KOPT-K1 (cell line): Measurements from ENCODE around the gene PPM1M.

Source experiments
- H3K27ac ChIP-seq: fragments of 200-600 bp; sonication (generic); 2 replicates; pipeline ENCODE4 v1.5.1; 2016; ENCODE audit warnings: antibody characterized with exemption, mild to moderate bottlenecking, low read depth, low read length; ENCODE audit not compliant: poor library complexity, severe bottlenecking
- H3K36me3 ChIP-seq: fragments of 200-600 bp; sonication (generic); 2 replicates; pipeline ENCODE4 v1.5.1; 2017; ENCODE audit warnings: antibody characterized with exemption, mild to moderate bottlenecking, low read length, moderate library complexity; ENCODE audit not compliant: insufficient read depth
- H3K9me3 ChIP-seq: fragments of 200-600 bp; sonication (generic); 2 replicates; pipeline ENCODE4 v1.5.1; 2017; ENCODE audit warnings: antibody characterized with exemption, low read length, mild to moderate bottlenecking; ENCODE audit not compliant: insufficient read depth, poor library complexity, severe bottlenecking

The PPM1M gene

GRCh38 chr3:52210037-52210436, 35.5 kb upstream of the PPM1M start:
- Histone ChIP-seq H3K27ac (no peak overlapping the region), H3K9me3 (no peaks in the 10 kb centered on the region), H3K36me3 (peaks cover 98% of the 10 kb centered on the region)

DNA sequence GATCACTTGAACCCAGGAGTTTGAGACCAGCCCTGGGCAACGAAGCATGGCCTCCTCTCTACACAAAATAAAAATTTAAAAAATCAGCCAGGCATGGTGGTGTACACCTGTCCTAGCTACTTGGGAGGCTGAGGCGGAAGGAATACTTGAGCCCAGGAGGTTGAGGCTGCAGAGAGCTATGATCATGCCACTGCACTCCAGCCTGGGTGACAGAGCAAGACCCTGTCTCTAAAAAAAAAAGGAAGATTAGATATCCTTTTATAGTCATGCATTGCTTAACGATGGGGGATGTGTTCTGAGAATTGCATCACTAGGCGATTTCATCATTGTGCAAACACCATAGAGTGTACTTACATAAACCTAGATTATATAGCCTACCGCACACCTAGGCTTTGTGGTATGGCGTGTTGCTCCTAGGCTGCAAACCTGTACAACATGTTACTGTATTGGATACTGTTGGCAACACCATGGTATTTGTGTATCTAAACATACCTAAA, 35.0 kb upstream of the PPM1M start:
- Histone ChIP-seq H3K27ac (no peak overlapping the region), H3K9me3 (no peaks in the 10 kb centered on the region), H3K36me3 (peaks cover 98% of the 10 kb centered on the region)

DNA sequence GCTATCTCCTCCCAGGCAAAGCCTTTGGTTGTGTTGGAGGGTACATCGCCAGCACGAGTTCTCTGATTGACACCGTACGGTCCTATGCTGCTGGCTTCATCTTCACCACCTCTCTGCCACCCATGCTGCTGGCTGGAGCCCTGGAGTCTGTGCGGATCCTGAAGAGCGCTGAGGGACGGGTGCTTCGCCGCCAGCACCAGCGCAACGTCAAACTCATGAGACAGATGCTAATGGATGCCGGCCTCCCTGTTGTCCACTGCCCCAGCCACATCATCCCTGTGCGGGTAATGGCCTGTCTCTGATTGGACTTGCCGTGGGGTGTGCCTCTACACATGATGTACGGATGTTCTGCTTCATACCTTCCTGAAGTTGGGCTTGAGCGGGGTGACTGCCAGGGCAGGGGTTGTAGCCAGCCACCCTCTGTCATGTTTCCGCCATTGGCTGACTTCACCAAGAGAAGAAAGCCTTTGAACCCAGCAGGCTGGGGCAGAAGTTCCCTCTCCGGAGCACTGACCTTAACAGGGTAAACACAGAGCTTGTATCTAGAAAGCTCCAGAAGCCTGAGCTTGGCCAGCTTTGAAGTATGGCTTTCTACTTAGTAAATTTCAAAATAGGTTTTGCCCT, 34.2 kb upstream of the PPM1M start:
- H3K36me3 ChIP-seq, result peaks cover 95% of the 10 kb centered on the region

DNA sequence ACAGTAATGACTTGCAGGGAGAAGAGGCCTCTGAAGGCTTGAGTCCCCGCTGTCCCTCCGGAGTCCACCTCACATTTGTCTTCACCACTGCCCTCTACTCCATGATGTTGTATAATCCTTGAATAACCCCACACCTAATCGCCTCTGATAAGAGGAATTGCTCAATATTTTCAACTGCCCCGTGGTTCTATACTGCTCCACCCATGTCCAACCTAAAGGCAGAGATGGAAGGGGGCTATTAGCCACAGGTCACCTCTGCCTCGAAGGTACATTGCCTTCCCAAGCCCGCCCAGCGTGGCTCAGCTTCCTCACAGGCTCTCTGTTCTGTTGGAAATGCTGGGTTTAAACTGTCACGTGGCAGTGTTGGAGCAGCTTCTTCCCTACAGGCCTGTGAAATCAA, 32.6 kb upstream of the PPM1M start:
- H3K9me3 ChIP-seq, result no peaks in the 10 kb centered on the region
- peaks cover 80% of the 10 kb centered on the region for H3K36me3 ChIP-seq
- no peak overlapping the region for H3K27ac ChIP-seq

More for the DNA sequence above, 34.2 kb upstream of the PPM1M start:
- Histone ChIP-seq H3K27ac (no peak overlapping the region), H3K9me3 (no peaks in the 10 kb centered on the region)

GRCh38 chr3:52213901-52214300, 31.7 kb upstream of the PPM1M start:
- H3K36me3 ChIP-seq, result peaks cover 71% of the 10 kb centered on the region
- H3K27ac ChIP-seq, result no peak overlapping the region
- H3K9me3 ChIP-seq, result no peaks in the 10 kb centered on the region

GRCh38 chr3:52215351-52215750, 30.2 kb upstream of the PPM1M start:
- Histone ChIP-seq H3K27ac (no peak overlapping the region), H3K9me3 (no peaks in the 10 kb centered on the region), H3K36me3 (peaks cover 57% of the 10 kb centered on the region)

GRCh38 chr3:52216585-52217408, 28.8 kb upstream of the PPM1M start:
- Histone ChIP-seq H3K36me3 (peaks cover 52% of the 10 kb centered on the region), H3K9me3 (no peaks in the 10 kb centered on the region), H3K27ac (peak overlapping the region; percentile 54)

DNA sequence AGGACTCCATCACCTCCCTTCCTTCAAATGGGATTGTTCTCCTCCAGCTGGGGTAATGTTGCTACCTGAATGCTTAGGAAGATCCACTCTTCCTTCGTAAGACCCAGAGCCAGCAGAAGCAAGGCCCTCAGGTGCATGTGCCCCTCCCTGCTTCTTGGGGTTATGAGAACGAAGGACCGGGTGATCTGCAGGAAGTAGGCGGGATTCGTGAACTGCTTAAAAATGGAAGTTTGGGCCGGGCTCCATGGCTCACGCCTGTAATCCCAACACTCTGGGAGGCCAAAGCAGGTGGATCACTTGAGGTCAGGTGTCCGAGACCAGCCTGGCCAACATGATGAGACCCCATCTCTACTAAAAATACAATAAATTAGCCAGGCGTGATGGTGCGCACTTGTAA, 28.2 kb upstream of the PPM1M start:
- Histone ChIP-seq H3K27ac (peak overlapping the region; percentile 54), H3K36me3 (peaks cover 46% of the 10 kb centered on the region), H3K9me3 (no peaks in the 10 kb centered on the region)

- H3K9me3 ChIP-seq, result no peaks in the 10 kb centered on the region
- peak overlapping the region; percentile 54 for H3K27ac ChIP-seq
- H3K36me3 ChIP-seq, result peaks cover 46% of the 10 kb centered on the region
Measured at GRCh38 chr3:52218026-52218425, 27.5 kb upstream of the PPM1M start.

DNA sequence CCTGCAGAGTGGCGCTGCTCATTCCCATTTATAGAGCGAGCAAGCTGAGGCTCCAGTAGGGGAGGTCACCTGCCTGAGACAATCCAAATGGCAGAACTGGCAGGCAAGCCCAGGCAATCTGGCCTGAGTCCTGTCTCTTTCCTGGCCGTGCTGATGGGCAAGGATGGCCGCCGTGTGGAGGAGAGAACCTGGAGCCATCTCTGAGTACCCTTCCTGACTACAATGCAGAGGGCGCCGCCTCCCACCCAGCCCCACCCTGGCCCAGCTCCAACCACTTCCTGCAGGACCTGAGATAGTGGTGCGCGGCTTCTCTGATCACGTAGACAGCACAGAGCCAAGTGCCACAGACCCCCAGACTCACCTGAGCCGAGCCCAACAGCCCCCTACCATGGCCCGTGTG, 27.1 kb upstream of the PPM1M start:
- H3K9me3 ChIP-seq, result no peaks in the 10 kb centered on the region
- peak overlapping the region; percentile 54 for H3K27ac ChIP-seq
- H3K36me3 ChIP-seq, result peaks cover 44% of the 10 kb centered on the region

DNA sequence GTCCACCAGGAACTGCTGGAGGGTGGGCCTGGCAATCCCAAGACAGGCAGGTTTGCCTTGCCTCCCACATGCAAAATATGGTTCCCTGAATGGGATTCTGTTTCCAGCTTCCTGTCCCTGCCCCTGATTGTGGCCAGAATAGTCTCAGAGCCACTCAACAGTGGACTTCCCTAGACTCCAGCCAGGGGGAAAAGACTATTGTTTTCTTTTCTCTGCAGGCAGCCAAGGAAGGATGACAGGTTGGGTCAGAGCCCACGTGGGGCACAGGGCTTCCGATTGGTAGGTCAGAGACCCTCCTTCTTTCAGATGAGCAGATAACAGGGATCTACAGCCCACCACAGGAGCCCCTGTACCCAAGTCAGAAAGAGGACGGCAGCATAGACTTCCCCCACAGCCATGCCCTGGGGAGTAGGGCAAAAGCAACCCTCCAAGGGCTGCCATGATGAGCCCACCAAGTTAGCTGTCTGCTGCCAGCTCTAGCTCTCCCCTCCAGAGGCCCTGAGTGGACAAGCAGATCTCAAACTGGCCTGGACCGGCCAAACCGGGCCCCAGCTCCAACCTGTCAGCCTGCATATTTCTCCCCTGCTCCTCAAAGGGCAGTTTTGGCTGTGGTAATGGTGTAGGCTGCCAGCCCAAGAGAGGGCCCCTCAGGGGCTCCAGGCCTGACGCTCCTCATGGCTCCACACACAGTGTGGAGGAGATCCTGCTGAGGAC, 26.5 kb upstream of the PPM1M start:
- H3K36me3 ChIP-seq, result peaks cover 38% of the 10 kb centered on the region
- peak overlapping the region; percentile 54 for H3K27ac ChIP-seq
- no peaks in the 10 kb centered on the region for H3K9me3 ChIP-seq

- peak overlapping the region; percentile 90 for H3K27ac ChIP-seq
- H3K36me3 ChIP-seq, result peaks cover 24% of the 10 kb centered on the region; the same call in 1 of the 2 replicates
- no peaks in the 10 kb centered on the region for H3K9me3 ChIP-seq
Measured at GRCh38 chr3:52220380-52221026, 25.1 kb upstream of the PPM1M start.

GRCh38 chr3:52221141-52221562, 24.4 kb upstream of the PPM1M start:
- H3K27ac ChIP-seq, result peak overlapping the region; percentile 90
- H3K36me3 ChIP-seq, result peaks cover 18% of the 10 kb centered on the region; the same call in 1 of the 2 replicates
- H3K9me3 ChIP-seq, result no peaks in the 10 kb centered on the region

DNA sequence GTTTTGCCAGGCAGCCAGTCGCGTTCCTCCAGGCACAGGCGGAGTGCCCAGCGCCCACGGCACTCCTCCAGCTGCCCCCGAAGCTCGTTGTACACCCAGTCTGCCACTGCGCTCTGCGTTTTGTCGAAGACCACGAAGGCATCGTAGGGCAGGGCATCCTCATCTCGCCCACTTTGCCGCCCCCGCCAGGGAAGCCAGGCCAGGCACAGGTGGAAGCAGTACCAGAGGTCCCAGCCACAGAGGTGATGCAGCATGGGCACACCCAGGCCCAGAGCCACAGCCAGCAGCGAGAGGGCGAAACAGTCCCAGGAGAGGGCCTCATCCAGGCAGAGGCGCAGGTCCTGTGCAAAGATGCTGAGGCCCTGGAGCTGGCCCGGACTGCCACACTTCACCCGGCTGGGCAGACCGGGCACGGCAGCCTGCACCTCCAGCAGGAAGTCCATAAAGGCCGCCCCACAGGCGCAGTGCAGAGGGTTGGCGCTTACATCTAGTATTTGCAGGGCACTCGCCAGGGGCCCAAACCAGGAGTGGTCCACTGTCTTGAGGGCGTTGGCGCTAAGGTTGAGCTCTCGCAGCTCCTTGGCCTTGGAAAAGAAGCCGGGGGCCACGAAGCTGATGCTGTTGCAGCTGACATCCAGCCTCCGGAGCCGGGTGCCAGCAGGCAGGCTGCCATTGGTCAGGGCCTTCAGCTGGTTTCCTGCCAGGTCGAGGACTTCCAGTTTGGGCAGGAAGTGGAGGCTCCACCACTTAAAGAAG, 23.8 kb upstream of the PPM1M start:
- peaks cover 18% of the 10 kb centered on the region; the same call in 1 of the 2 replicates for H3K36me3 ChIP-seq
- H3K9me3 ChIP-seq, result no peaks in the 10 kb centered on the region
- peak overlapping the region; percentile 90 for H3K27ac ChIP-seq
